Adrenal gland (tissue), 5 donors: Measurements from ENCODE around the gene ITGA7.

ENCODE experiments used
- CTCF ChIP-seq, 6 experiments: fragments of 450-650 bp in 4 of 6; fragments of 200-600 bp in 2 of 6; sonication (generic) in 1 of 6; IDR thresholded peaks; 1 replicate in 5 of 6; 2 replicates in 1 of 6; pipeline versions ENCODE4 v1.5.1 to v1.8.0; 2016 to 2021; ENCODE audit warnings: antibody characterized with exemption in 6 of 6, mild to moderate bottlenecking in 2 of 6, moderate library complexity in 1 of 6
- POLR2A ChIP-seq, 2 donors: fragments of 450-650 bp; IDR thresholded peaks; one replicate each; pipeline ENCODE4 v1.6.1; 2017; ENCODE audit warnings: antibody characterized with exemption in 2 of 2, mild to moderate bottlenecking in 2 of 2, moderate library complexity in 1 of 2
- donor health status: DM: no; HTN: no; CAD: no.

GRCh38 chr12:55706568-55707218 lies 1.0 kb downstream of the ITGA7 start:
- TF ChIP-seq CTCF (IDR thresholded peaks at IDR 0.05) = no peak
- no peak for TF ChIP-seq POLR2A (IDR thresholded peaks at IDR 0.05)
